Dendritic cell treated with granulocyte-macrophage colony-stimulating factor and Interleukin-4, amounts not matched to agents 40 ng/mL and 50 ng/mL, for 4 days (primary cell): ENCODE data around the gene LY6G6C.

Source experiments
- H3K27ac Mint-ChIP-seq: one replicate; pipeline ENCODE4 v1.8.0; 2022; ENCODE audit warnings: mild to moderate bottlenecking, mixed read lengths
- H3K27me3 Mint-ChIP-seq: one replicate; pipeline ENCODE4 v1.8.0; 2022; ENCODE audit warnings: mild to moderate bottlenecking, mixed read lengths
- H3K36me3 Mint-ChIP-seq: one replicate; pipeline ENCODE4 v1.8.0; 2022; ENCODE audit warnings: low read depth, mixed read lengths
- H3K4me1 Mint-ChIP-seq: one replicate; pipeline ENCODE4 v1.8.0; 2022; ENCODE audit warnings: low read depth, mixed read lengths
- H3K4me3 Mint-ChIP-seq: one replicate; pipeline ENCODE4 v1.8.0; 2022; ENCODE audit warnings: mild to moderate bottlenecking, moderate library complexity, mixed read lengths
- H3K9me3 Mint-ChIP-seq: one replicate; pipeline ENCODE4 v1.8.0; 2022; ENCODE audit warnings: mixed read lengths
- intact Hi-C: fragments of 100-400 bp; cut with micrococcal nuclease; formaldehyde crosslinking; loops from one replicate; pipeline ENCODE4 v1.15.0; 2022

The LY6G6C gene

DNA sequence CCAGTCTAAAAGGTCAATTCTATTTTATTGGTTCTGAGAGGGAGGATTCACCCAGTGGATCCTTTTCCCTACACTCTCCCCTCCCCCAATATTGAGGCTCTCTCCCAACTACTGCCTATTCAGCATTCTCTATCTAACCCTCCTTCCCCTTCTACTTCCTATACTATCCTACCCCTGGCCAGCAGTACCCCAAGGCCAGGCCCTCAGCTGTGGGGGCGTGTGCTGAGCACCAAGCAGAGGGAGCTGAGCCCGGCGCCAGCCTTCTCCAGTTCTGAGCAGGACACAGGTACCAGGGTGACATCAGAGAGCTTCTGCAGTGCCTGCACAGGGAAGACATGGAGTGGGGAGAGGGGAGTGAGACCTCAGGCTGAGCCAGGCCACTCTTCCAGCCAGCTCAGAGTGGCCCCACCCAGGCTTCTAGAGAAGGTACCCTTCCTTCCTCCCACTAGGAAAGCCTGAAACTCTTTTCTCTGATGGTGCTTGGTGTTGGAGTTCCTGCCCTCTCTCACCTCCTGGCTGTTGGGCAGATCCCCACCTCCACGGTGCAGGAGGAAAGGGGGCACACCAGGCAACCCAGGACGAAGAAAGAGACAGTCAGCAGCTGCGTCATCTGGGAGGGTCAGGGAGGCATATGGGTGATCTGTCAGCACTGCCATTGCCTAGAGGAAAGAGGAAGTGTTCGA lies 5.6 kb upstream of the LY6G6C start:
- peaks cover 84% of the 10 kb centered on the region for H3K36me3 Mint-ChIP-seq
- intact Hi-C loops = loop anchor here (1.0 to 5.0 kb wide), 2 partner anchors 47 to 105 kb away; no protein-coding TSS in a partner anchor
- H3K4me3 Mint-ChIP-seq = peak overlapping the region; percentile 99
- H3K9me3 Mint-ChIP-seq = no peaks in the 10 kb centered on the region
- H3K27me3 Mint-ChIP-seq = peaks cover 14% of the 10 kb centered on the region
- H3K4me1 Mint-ChIP-seq = peaks cover 87% of the 10 kb centered on the region
- H3K27ac Mint-ChIP-seq = peak overlapping the region; percentile 99

DNA sequence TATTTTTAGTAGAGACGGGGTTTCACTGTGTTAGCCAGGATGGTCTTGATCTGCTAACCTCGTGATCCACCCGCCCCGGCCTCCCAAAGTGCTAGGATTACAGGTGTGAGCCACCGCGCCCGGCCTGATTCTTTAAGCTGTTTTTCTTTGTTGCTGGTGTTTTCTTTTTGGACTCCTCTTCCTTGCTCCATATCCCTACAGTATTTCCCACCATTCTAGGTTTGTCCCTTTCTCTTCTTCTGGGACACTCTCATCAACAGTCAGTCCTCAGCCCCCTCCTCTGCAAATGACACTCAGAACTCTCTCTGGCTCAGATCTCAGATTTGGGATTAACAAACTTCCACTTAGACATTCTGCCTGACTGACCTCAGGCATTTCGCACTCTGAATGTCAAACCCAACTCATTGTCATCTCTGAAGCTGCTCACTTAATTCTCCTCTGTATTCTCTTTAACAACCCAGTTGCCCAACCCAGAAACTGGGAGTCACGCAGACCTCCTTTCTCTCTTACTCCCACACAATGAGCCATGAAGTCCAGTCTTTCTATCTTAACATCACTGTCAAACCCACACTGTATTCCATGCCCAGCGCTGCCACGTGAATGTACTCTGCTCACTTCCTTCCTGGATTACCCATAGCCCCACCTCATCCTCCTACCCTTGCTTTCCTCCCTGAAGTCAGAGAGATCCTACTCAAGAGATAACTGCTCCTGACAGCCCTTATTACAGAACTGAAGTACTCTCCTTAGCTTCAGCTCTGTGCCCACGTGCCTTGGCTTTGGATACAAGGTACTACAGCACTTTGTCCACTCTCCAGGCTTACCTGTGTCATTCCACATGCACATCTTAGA lies 4.2 kb upstream of the LY6G6C start:
- Mint-ChIP-seq H3K27me3 (peaks cover 21% of the 10 kb centered on the region), H3K36me3 (peaks cover 70% of the 10 kb centered on the region), H3K27ac (peak overlapping the region; percentile 99), H3K9me3 (no peaks in the 10 kb centered on the region), H3K4me3 (peak overlapping the region; percentile 99), H3K4me1 (peaks cover 80% of the 10 kb centered on the region)
- intact Hi-C loops = loop anchor here (5.0 kb wide), 1 partner anchor 107 kb away; no protein-coding TSS in a partner anchor

DNA sequence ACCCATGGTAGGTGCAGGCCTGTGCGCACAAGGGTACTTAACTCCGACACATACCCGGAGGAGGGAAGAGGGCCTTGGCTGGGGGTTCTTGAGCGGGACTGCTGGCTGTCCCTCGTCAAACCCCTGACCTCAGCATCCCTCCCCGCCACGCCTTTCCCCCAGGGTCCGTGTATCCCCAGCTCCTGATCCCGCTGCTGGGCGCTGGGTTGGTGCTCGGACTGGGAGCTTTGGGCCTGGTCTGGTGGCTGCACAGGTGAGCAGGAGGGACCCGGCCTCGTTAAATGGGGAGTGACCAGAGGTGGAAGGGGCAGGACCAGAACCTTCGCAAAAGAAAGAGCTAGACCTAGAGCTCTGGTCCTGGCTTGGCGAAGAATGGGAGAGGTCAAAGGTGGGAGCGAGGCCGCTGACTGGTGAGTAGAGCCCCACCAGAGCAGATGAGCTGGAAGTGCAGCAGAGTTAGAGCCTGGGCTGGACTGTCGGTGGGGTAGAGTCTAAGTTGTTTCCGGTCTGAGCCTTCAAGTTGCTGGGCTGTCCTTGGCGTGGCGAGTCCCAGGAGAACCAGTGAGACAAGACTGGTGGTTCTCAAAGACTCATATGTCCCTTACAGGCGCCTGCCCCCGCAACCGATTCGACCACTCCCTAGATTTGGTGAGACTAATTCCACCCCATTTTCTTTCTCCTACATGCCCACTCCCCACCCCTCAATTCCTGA lies 2.6 kb upstream of the LY6G6C start:
- peaks cover 68% of the 10 kb centered on the region for H3K4me1 Mint-ChIP-seq
- no peak overlapping the region for H3K4me3 Mint-ChIP-seq
- H3K27me3 Mint-ChIP-seq = peaks cover 21% of the 10 kb centered on the region
- peak overlapping the region; percentile 99 for H3K27ac Mint-ChIP-seq
- H3K36me3 Mint-ChIP-seq = peaks cover 54% of the 10 kb centered on the region
- intact Hi-C loops = no loop called here
- H3K9me3 Mint-ChIP-seq = no peaks in the 10 kb centered on the region

GRCh38 chr6:31723245-31723979 lies 1.9 kb upstream of the LY6G6C start, which contains the start of gene MPIG6B:
TSS of gene MPIG6B (plus strand) at chr6:31723373. CDS start at chr6:31723384, 11 bp downstream.
- Mint-ChIP-seq H3K27ac (peak within 1 kb of the TSS; percentile 99), H3K27me3 (peaks cover 21% of the 10 kb centered on the region), H3K4me1 (peaks cover 61% of the 10 kb centered on the region), H3K36me3 (peaks cover 47% of the 10 kb centered on the region), H3K9me3 (no peaks in the 10 kb centered on the region), H3K4me3 (no peak within 1 kb of the TSS)
- intact Hi-C loops = no loop called here

DNA sequence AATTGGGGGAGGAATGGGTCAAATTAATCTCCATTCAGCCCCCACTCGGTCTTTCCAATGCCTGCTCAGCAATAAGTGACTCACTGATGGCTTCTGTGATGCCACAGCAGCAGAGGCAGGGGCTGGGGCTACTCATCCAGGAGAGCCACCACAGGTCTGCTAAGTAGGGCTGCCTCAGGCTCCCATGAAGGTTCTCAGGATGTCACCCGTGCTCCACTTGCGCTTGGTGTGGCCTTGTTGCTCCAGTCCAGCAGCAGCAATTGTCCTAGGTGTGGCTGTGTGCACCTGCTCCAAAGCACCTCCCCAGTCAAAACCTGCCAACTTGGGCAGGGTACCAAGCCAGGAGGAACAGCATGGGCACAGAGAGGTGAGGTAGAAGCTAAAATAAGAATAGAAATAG lies 627 bp upstream of the LY6G6C start:
- intact Hi-C loops = no loop called here
- Mint-ChIP-seq H3K9me3 (no peaks in the 10 kb centered on the region), H3K36me3 (peaks cover 34% of the 10 kb centered on the region), H3K27ac (no peak overlapping the region), H3K4me3 (no peak overlapping the region), H3K4me1 (peaks cover 48% of the 10 kb centered on the region), H3K27me3 (peaks cover 21% of the 10 kb centered on the region)

GRCh38 chr6:31720196-31720770 lies 1.3 kb downstream of the LY6G6C start:
- H3K4me1 Mint-ChIP-seq = peaks cover 30% of the 10 kb centered on the region
- intact Hi-C loops = no loop called here
- no peaks in the 10 kb centered on the region for H3K9me3 Mint-ChIP-seq
- peaks cover 15% of the 10 kb centered on the region for H3K36me3 Mint-ChIP-seq
- H3K27ac Mint-ChIP-seq = no peak overlapping the region
- H3K4me3 Mint-ChIP-seq = no peak overlapping the region
- peaks cover 21% of the 10 kb centered on the region for H3K27me3 Mint-ChIP-seq

DNA sequence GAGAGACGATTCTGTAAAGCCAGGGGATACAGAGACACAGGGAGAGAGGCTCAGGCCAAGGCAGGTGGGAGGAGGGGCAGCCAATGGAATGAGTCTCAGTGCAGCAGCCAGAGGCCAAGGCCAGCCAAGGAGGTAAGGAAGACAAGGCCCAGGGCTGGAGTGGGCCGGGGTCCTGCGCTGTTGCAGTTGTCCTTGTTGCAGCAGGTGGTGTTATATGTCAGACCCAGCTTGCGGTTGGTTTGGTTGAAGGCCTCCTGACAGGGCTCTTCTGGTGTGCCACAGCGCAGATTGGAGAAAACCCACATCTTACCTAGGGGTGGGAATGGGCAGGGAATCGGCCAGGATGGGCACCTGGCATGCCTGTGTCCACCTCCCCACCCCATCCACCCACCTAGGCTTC lies 2.5 kb downstream of the LY6G6C start:
- Mint-ChIP-seq H3K4me1 (peaks cover 22% of the 10 kb centered on the region), H3K4me3 (no peak overlapping the region), H3K27ac (no peak overlapping the region), H3K36me3 (peaks cover 3% of the 10 kb centered on the region), H3K9me3 (no peaks in the 10 kb centered on the region), H3K27me3 (peaks cover 15% of the 10 kb centered on the region)
- intact Hi-C loops = no loop called here

DNA sequence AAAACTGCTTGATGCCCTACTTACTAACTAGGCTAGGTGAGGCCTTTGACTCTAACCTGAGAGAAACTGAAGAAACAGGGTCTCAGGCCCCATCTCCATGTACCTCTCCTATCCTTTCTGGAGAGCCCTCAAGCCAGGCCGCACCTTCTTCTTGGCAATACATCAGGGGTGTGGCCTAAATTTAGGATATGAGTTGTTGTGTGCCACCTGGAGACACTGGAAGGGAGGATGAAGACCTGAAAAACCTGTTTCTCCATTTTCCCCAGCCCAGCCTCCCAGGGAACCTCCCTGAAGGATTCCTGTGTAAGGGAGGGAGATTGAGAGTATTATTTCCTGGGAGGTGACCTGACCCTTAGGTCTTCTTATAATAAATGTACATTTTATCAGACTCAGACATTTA lies 3.3 kb downstream of the LY6G6C start:
- Mint-ChIP-seq H3K27ac (no peak overlapping the region), H3K27me3 (peaks cover 8% of the 10 kb centered on the region), H3K4me1 (peaks cover 18% of the 10 kb centered on the region), H3K4me3 (no peak overlapping the region), H3K9me3 (no peaks in the 10 kb centered on the region), H3K36me3 (no peaks in the 10 kb centered on the region)
- intact Hi-C loops = no loop called here

- peaks cover 6% of the 10 kb centered on the region for H3K27me3 Mint-ChIP-seq
- H3K4me3 Mint-ChIP-seq = no peak overlapping the region
- no peak overlapping the region for H3K27ac Mint-ChIP-seq
- intact Hi-C loops = no loop called here
- no peaks in the 10 kb centered on the region for H3K36me3 Mint-ChIP-seq
- peaks cover 15% of the 10 kb centered on the region for H3K4me1 Mint-ChIP-seq
- no peaks in the 10 kb centered on the region for H3K9me3 Mint-ChIP-seq
Observed at GRCh38 chr6:31717499-31718222, 3.9 kb downstream of the LY6G6C start.

GRCh38 chr6:31715022-31715958 lies 6.3 kb downstream of the LY6G6C start, which contains the start of gene LY6G6D:
TSS of gene LY6G6D (plus strand) at chr6:31715348. CDS start at chr6:31715356, 8 bp downstream.
- no peaks in the 10 kb centered on the region for H3K36me3 Mint-ChIP-seq
- H3K4me1 Mint-ChIP-seq = peaks cover 33% of the 10 kb centered on the region
- intact Hi-C loops = no loop called here
- H3K4me3 Mint-ChIP-seq = no peak within 1 kb of the TSS
- peak within 1 kb of the TSS; percentile 43 for H3K27ac Mint-ChIP-seq
- H3K27me3 Mint-ChIP-seq = no peaks in the 10 kb centered on the region
- H3K9me3 Mint-ChIP-seq = no peaks in the 10 kb centered on the region

DNA sequence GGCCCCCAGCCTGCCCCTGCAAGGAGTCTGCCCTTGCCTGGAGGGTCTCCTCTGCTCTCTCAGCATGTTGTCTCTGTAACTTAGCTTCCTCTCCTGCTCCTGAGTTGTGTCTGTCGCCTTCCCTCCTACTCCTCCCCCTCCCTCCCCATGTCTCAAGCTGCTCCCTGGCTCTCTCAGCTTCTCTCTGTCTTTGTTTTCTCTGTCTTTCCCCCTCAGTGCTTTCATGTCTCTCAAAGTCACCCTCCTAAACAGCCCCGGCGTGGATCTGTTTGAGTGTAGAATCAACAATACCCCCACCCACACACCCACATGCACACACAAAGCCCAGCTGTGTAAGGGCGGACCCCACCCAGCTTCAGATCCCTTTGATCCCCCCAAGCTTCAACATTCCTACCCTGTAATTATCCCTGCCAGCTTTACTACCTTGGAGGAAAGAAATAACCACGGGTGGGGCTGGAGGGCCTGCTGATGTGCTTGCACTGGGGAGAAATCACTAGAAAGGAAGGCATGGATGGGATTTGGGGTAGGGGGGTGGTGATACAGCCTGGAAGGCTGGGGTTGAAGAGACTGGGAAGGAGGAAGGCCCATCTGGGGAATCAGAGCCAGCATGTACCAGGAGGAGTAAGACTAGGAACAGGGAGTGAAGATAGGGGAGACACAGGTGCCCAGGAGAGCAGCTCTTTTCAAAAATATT lies 7.4 kb downstream of the LY6G6C start:
- H3K4me3 Mint-ChIP-seq = no peak overlapping the region
- H3K27me3 Mint-ChIP-seq = no peaks in the 10 kb centered on the region
- H3K4me1 Mint-ChIP-seq = peaks cover 34% of the 10 kb centered on the region
- no peaks in the 10 kb centered on the region for H3K36me3 Mint-ChIP-seq
- peak overlapping the region; percentile 43 for H3K27ac Mint-ChIP-seq
- intact Hi-C loops = no loop called here
- no peaks in the 10 kb centered on the region for H3K9me3 Mint-ChIP-seq
